OCI-LY3 (cell line): ENCODE data around the gene PLA2G4F.

Experiments used
- H2AFZ ChIP-seq: fragments of 200-600, 300-600 bp; shearing (Covaris generic); 2 replicates; pipeline ENCODE4 v1.6.0; 2014; ENCODE audit warnings: antibody characterized with exemption, low read depth, low read length
- H3K27ac ChIP-seq: fragments of 200-600, 300-600 bp; sonication (generic); 2 replicates; pipeline ENCODE4 v1.5.1; 2014; ENCODE audit warnings: mild to moderate bottlenecking, low read length, moderate library complexity, mixed read lengths
- H3K27me3 ChIP-seq: fragments of 200-600, 300-600 bp; sonication (generic); 2 replicates; pipeline ENCODE4 v1.6.1; 2014; ENCODE audit warnings: low read depth, low read length, mixed read lengths
- H3K36me3 ChIP-seq: fragments of 200-600, 300-600 bp; sonication (generic); replicated peaks from 2 replicates; pipeline ENCODE3; 2014; ENCODE audit warnings: low read depth, low read length, mixed read lengths
- H3K4me1 ChIP-seq: fragments of 300-600, 200-600 bp; sonication (generic); 2 replicates; pipeline ENCODE4 v1.6.1; 2014; ENCODE audit warnings: low read length, mixed read lengths
- H3K4me2 ChIP-seq: fragments of 200-600, 300-600 bp; sonication (generic); 2 replicates; pipeline ENCODE4 v1.6.1; 2014; ENCODE audit warnings: low read length, mixed read lengths
- H3K4me3 ChIP-seq: fragments of 300-600, 200-600 bp; sonication (generic); 2 replicates; pipeline ENCODE4 v1.5.1; 2014; ENCODE audit warnings: antibody characterized with exemption, mild to moderate bottlenecking, low read length, moderate library complexity
- H3K79me2 ChIP-seq: fragments of 300-600, 200-600 bp; shearing (Covaris generic); 2 replicates; pipeline ENCODE4 v1.6.1; 2014; ENCODE audit warnings: mild to moderate bottlenecking, low read length, mixed read lengths
- H3K9ac ChIP-seq: fragments of 300-600, 200-600 bp; shearing (Covaris generic); 2 replicates; pipeline ENCODE4 v1.6.0; 2014; ENCODE audit warnings: mild to moderate bottlenecking, low read length, moderate library complexity
- H3K9me3 ChIP-seq: fragments of 200-600, 300-600 bp; shearing (Covaris generic); 2 replicates; pipeline ENCODE4 v1.6.1; 2014; ENCODE audit warnings: low read length, mixed read lengths; ENCODE audit not compliant: insufficient read depth
- H4K20me1 ChIP-seq: fragments of 200-600, 300-600 bp; sonication (generic); 2 replicates; pipeline ENCODE4 v1.6.1; 2016; ENCODE audit warnings: low read length, mixed read lengths; ENCODE audit not compliant: insufficient read depth
- EZH2phosphoT487 ChIP-seq: fragments of 200-600 bp; shearing (Covaris generic); IDR thresholded peaks from 2 replicates; pipeline ENCODE4 v1.6.1; 2018; ENCODE audit warnings: antibody characterized with exemption, mixed run types, low read depth
- TF ChIP-seq, protein P1 (sequence below): fragments of 200-600, 300-600 bp; sonication (generic); IDR thresholded peaks from 2 replicates; pipeline ENCODE4 v1.5.1; 2014; ENCODE audit warnings: antibody characterized with exemption, low read length, low read depth

The PLA2G4F gene

DNA sequence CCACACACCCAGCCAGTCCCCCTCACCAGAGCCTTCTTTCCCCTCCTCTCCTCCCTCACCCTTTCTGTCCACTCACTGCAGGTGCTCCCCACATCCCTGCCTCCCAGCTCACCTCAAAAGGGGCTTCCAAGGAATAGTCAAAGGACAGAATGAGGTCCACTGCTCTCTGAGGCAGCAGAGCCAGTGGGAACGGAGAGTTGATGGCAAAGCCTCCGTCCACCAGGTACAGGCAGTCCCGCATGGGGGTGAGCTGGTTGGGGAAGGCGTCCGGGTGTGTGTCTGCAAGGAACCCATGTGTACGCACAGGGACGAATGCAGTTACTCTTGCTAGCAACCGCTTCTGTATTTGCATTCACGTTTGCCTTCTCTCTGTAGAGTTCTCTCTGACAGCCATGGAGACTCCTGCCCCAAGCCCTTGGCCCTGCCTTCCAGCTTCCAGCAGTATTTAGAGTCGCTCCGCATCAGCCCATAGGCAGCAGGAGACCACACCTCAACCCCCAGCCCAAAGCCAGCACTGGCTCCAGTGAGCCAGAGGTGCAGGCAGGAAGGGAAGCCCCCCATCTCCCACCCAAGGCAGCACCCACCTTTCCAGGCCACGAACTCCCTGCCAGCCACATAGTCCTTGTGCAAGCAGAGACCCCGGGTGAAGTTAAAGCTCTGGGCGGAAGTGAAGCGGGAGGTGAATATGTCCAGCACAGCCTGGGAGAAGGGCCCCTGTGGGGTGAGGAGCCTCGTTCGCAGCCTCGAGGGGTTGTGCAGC lies 12.4 kb downstream of the PLA2G4F start:
- Histone ChIP-seq H3K4me1 (no peaks in the 10 kb centered on the region), H3K9me3 (no peaks in the 10 kb centered on the region), H3K79me2 (no peaks in the 10 kb centered on the region), H2AFZ (no peak overlapping the region), H3K36me3 (no peaks in the 10 kb centered on the region), H3K27ac (no peak overlapping the region), H4K20me1 (no peaks in the 10 kb centered on the region), H3K4me2 (no peak overlapping the region), H3K27me3 (no peaks in the 10 kb centered on the region), H3K4me3 (no peak overlapping the region), H3K9ac (no peak overlapping the region)
- TF ChIP-seq, protein P1, sequence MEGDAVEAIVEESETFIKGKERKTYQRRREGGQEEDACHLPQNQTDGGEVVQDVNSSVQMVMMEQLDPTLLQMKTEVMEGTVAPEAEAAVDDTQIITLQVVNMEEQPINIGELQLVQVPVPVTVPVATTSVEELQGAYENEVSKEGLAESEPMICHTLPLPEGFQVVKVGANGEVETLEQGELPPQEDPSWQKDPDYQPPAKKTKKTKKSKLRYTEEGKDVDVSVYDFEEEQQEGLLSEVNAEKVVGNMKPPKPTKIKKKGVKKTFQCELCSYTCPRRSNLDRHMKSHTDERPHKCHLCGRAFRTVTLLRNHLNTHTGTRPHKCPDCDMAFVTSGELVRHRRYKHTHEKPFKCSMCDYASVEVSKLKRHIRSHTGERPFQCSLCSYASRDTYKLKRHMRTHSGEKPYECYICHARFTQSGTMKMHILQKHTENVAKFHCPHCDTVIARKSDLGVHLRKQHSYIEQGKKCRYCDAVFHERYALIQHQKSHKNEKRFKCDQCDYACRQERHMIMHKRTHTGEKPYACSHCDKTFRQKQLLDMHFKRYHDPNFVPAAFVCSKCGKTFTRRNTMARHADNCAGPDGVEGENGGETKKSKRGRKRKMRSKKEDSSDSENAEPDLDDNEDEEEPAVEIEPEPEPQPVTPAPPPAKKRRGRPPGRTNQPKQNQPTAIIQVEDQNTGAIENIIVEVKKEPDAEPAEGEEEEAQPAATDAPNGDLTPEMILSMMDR, result no peak
- no peak for TF ChIP-seq EZH2phosphoT487

DNA sequence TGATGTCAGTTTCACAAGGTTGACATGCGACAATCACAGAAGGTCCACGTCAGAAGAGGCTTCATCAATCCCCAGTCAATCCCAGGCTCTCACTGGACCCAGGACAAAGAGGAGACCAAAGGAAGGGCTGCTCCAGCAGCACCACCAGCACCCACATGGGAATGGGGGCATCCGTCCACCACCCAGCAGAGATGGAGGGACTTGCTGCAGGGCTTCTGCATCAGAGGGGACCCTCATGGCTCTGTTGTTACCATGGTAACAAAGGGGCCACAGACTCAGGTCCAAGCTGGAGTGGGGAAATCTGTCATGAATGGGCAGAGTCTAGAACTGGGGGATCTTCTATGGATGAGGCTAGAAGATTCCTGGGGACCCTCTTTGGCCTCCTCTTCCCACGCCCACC lies 13.1 kb downstream of the PLA2G4F start:
- H3K79me2 ChIP-seq, result no peaks in the 10 kb centered on the region
- H2AFZ ChIP-seq, result no peak overlapping the region
- no peaks in the 10 kb centered on the region for H4K20me1 ChIP-seq
- H3K9ac ChIP-seq, result no peak overlapping the region
- H3K27ac ChIP-seq, result no peak overlapping the region
- no peaks in the 10 kb centered on the region for H3K9me3 ChIP-seq
- no peak overlapping the region for H3K4me2 ChIP-seq
- TF ChIP-seq EZH2phosphoT487, result no peak
- TF ChIP-seq, protein P1, result no peak
- H3K27me3 ChIP-seq, result no peaks in the 10 kb centered on the region
- no peaks in the 10 kb centered on the region for H3K36me3 ChIP-seq
- no peaks in the 10 kb centered on the region for H3K4me1 ChIP-seq
- no peak overlapping the region for H3K4me3 ChIP-seq

DNA sequence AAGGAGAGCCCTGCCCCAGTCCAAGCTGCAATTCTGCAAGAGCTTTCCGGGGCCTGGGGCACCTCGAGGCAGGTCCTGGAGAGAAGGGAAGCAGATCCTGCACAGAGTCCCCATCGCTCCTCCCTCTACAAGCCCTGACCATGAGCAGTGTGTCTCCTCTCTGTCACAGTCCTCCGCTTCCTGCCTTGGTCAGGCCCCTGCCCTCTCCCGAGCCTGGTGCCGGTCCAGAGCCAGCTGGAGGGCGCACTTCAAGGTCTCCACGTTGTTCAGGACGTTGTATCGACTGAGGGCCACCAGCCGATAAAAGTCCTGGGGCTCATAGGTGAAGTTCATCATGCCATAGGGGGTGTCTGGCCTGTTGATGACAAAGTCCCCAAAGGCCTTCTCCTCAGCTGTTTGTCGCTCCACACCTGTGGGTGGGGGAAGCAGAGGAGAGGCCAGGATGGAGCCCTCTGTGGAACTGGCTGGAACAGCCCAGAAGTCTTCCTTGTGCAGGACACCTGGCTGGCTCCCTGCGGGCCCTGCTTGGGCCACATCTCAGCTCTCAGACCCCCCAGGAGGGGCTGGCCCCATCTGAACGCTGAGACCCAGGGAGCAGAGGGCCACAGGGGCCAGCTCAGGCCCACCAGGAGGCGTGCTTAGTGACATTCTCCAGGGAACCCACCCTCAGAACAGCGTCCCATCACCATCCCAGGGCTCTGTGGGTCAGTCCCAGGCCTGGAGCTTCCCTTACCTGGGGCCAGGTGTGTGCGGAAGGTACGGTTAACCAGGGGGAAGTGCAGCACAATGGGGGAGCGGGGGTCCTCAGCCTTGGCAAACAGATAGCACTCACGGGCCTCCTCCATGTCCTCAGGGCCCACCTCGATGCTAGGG lies 14.4 kb downstream of the PLA2G4F start:
- H3K36me3 ChIP-seq, result no peaks in the 10 kb centered on the region
- no peaks in the 10 kb centered on the region for H3K27me3 ChIP-seq
- no peak overlapping the region for H3K27ac ChIP-seq
- TF ChIP-seq EZH2phosphoT487, result no peak
- TF ChIP-seq, protein P1, result no peak
- H3K9ac ChIP-seq, result no peak overlapping the region
- H2AFZ ChIP-seq, result no peak overlapping the region
- no peak overlapping the region for H3K4me3 ChIP-seq
- H3K79me2 ChIP-seq, result no peaks in the 10 kb centered on the region
- no peak overlapping the region for H3K4me2 ChIP-seq
- H4K20me1 ChIP-seq, result no peaks in the 10 kb centered on the region
- H3K9me3 ChIP-seq, result no peaks in the 10 kb centered on the region
- H3K4me1 ChIP-seq, result no peaks in the 10 kb centered on the region

DNA sequence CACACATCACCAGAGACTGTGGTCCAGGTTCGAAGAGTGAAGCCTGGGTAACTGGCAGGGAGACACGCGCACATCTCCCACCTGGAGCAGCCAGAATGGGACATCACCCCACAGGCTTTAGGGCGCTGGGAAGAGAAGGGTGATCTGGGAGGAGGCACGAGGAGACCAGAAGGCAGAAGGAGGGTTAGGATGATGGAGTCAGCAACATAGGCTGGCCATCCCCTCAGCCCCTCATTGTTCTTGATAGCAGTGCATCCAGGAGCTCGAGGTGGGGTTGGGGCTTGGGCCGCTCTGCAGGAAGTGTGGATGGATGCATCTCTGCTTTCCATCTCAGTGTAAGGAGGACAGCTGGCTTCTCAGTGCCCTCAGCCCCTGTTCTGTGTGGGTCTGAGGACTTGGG lies 15.2 kb downstream of the PLA2G4F start:
- H2AFZ ChIP-seq, result no peak overlapping the region
- H4K20me1 ChIP-seq, result no peaks in the 10 kb centered on the region
- H3K9me3 ChIP-seq, result no peaks in the 10 kb centered on the region
- H3K79me2 ChIP-seq, result no peaks in the 10 kb centered on the region
- no peak for TF ChIP-seq EZH2phosphoT487
- TF ChIP-seq, protein P1, result no peak
- no peaks in the 10 kb centered on the region for H3K36me3 ChIP-seq
- no peaks in the 10 kb centered on the region for H3K27me3 ChIP-seq
- H3K4me2 ChIP-seq, result no peak overlapping the region
- no peak overlapping the region for H3K9ac ChIP-seq
- no peaks in the 10 kb centered on the region for H3K4me1 ChIP-seq
- H3K27ac ChIP-seq, result no peak overlapping the region
- H3K4me3 ChIP-seq, result no peak overlapping the region
